ENCODE measurements around the gene PPARG. TPM values are rescaled to one million over a fixed set of nuclear protein-coding genes. Genes with fewer than 3 reads are reported as not detected.
"Not testable (repeated sequence)": the region's sequence is repeated elsewhere in the genome, so short reads cannot be mapped to it uniquely, and the experiment has no call there.

The PPARG gene
- polyA plus RNA-seq, 3 donors from 2014 or later: not detected

GRCh38 chr3:12267376-12268030 is 21.4 kb upstream of the PPARG start:
- no peak for DNase-seq
- Mint-ChIP-seq H3K9me3 (peaks cover 0 to 2% (median 0%) of the 10 kb centered on the region in 6 donors), H3K4me3 (no peak overlapping the region), H3K4me1 (no peaks in the 10 kb centered on the region), H3K27ac (no peak overlapping the region), H3K36me3 (no peaks in the 10 kb centered on the region), H3K27me3 (ENCODE audit: low read depth in 3 of 3) (peaks cover 0 to 2% (median 2%) of the 10 kb centered on the region in 3 donors)

DNA sequence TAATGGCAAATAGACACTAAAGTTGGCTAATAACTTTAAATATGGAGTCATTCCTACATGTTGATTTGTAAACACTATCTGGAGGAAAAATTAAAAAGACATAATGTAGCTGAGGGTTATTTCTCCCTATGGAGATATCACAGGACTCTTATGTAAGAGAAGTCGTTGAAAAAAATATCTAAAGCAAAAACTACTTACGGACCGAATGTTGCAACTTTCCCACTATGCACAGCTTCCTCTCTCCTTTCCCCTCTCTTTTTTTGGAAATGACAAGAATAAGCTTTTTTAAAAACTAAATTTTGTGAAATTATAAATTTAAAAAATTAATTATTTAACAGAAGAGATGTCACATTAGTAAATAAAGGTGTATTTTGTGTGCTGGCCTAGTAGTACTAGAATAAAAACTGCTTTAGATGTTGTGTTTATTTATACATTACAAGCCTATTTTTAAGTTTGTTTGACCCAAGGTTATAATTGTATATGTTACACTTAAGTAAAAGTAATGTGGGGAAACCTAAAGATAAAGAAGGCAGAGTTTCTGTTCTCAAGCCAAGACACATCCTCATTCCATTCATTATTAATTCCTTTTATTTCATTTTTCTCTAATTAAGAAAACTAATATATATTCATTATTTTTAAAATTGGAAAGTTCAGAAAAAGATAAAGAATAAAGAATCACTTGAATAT is 20.7 kb upstream of the PPARG start:
- H3K9me3 Mint-ChIP-seq: peaks cover 0 to 2% (median 0%) of the 10 kb centered on the region in 6 donors
- H3K4me3 Mint-ChIP-seq: no peak overlapping the region
- H3K27ac Mint-ChIP-seq: no peak overlapping the region
- peaks cover 0 to 5% (median 2%) of the 10 kb centered on the region in 3 donors for H3K27me3 Mint-ChIP-seq (ENCODE audit: low read depth in 3 of 3)
- no peak for DNase-seq
- no peaks in the 10 kb centered on the region for H3K36me3 Mint-ChIP-seq
- no peaks in the 10 kb centered on the region for H3K4me1 Mint-ChIP-seq

- H3K27me3 Mint-ChIP-seq (ENCODE audit: low read depth in 3 of 3): peaks cover 0 to 18% (median 2%) of the 10 kb centered on the region in 3 donors
- H3K36me3 Mint-ChIP-seq: no peaks in the 10 kb centered on the region
- H3K27ac Mint-ChIP-seq: no peak overlapping the region
- no peak for DNase-seq
- peaks cover 0 to 2% (median 0%) of the 10 kb centered on the region in 6 donors for H3K9me3 Mint-ChIP-seq
- no peak overlapping the region for H3K4me3 Mint-ChIP-seq
- H3K4me1 Mint-ChIP-seq: no peaks in the 10 kb centered on the region
These were observed 17.9 kb upstream of the PPARG start for GRCh38 chr3:12270976-12271375.

DNA sequence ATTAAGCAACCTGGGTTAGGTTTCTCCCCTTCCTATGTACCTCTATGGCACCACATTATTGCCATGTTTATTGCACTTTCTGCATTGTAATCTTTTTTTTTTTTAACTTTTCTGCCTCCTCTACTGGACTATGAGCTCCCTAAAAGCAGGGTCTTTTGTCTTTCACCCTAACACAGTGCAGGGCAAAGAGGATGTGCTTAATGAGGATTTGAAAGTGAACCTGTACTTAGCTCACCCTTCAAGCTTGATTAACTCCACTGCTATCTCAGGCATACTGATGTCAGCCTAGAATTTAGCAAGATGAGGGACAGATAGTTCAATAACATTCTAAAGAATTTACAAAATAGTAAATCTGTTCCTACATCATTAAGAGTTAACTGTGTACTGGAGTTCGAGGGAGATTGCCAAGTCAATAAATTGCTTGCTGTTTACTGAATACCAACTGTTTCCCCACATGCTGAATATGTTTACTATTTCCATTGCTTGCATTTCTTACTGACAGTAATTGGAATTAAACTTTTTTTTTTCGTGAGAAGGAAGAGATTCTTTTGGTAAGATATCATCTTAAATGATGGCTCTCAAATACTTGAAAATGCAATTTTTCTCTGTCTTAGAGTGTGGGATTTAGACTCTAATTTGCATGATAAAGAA is 15.7 kb upstream of the PPARG start:
- H3K36me3 Mint-ChIP-seq: no peaks in the 10 kb centered on the region
- H3K9me3 Mint-ChIP-seq: peaks cover 0 to 2% (median 0%) of the 10 kb centered on the region in 6 donors
- no peak overlapping the region for H3K27ac Mint-ChIP-seq
- peaks cover 0 to 18% (median 5%) of the 10 kb centered on the region in 3 donors for H3K27me3 Mint-ChIP-seq (ENCODE audit: low read depth in 3 of 3)
- no peaks in the 10 kb centered on the region for H3K4me1 Mint-ChIP-seq
- DNase-seq: no peak
- H3K4me3 Mint-ChIP-seq: no peak overlapping the region

DNA sequence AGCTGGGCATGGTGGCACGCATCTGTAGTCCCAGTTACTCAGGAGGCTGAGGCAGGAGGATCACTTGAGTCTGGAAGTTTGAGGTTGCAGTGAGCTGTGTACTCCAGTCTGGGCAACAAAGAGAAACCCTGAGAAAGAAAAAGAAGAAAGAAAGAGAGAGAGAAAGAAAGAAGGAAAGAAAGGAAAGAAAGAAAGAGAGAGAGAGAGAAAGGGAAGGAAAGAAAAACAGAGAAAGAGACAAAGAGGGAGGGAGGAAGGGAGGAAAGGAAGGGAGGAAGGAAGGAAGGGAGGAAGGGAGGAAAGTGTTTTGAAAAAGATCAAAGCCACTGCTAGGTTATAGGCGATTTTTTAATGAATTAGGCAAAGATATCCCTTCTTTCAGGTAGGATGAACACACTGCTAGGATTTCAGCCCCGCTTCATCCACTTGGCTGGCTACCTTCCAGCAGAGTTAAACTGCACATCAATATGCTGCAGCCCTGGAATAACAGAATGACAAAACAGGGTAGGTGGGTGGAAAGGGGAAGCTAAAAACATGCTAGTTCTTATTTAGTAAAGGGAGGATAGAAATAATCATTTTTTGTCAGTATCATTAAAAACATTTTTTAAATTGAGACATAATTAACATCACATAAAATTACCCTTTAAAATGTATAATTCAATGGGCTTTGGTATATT is 12.8 kb upstream of the PPARG start:
- Mint-ChIP-seq H3K9me3 (peaks cover 0 to 2% (median 0%) of the 10 kb centered on the region in 6 donors), H3K36me3 (no peaks in the 10 kb centered on the region), H3K4me1 (no peaks in the 10 kb centered on the region), H3K27me3 (ENCODE audit: low read depth in 3 of 3) (peaks cover 0 to 16% (median 3%) of the 10 kb centered on the region in 3 donors), H3K4me3 (no peak overlapping the region), H3K27ac (no peak overlapping the region)
- no peak for DNase-seq

DNA sequence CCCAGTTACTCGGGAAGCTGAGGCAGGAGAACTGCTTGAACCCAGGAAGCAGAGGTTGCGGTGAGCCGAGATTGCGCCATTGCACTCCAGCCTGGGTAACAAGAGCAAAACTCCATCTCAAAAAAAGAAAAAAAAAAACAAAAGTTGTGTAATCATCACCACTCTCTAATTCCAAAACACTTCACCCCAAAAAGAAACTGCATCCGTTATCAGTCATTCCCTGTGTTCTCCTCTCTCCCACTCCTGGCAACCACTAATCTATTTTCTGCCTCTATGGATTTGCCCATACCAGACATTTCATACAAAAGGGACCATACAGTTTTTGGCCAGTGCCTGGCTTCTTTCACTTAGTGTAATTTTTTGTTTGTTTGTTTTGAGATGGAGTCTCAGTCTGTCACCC is 12.0 kb upstream of the PPARG start:
- H3K4me1 Mint-ChIP-seq, H3K4me3 Mint-ChIP-seq, DNase-seq, H3K27ac Mint-ChIP-seq, H3K9me3 Mint-ChIP-seq, H3K36me3 Mint-ChIP-seq: not testable (repeated sequence)
- H3K27me3 Mint-ChIP-seq (ENCODE audit: low read depth in 3 of 3): peaks cover 0 to 16% (median 3%) of the 10 kb centered on the region in 3 donors

GRCh38 chr3:12278566-12278965 is 10.3 kb upstream of the PPARG start:
- Mint-ChIP-seq H3K27ac (no peak overlapping the region), H3K36me3 (no peaks in the 10 kb centered on the region), H3K9me3 (no peaks in the 10 kb centered on the region), H3K4me1 (no peaks in the 10 kb centered on the region), H3K4me3 (no peak overlapping the region), H3K27me3 (ENCODE audit: low read depth in 3 of 3) (peaks cover 6 to 9% (median 8%) of the 10 kb centered on the region in 3 donors)
- no peak for DNase-seq

GRCh38 chr3:12279591-12280326 is 9.1 kb upstream of the PPARG start:
- Mint-ChIP-seq H3K4me3 (no peak overlapping the region), H3K36me3 (no peaks in the 10 kb centered on the region), H3K9me3 (peaks cover 0 to under 1% (median 0%) of the 10 kb centered on the region in 6 donors), H3K4me1 (no peaks in the 10 kb centered on the region), H3K27me3 (ENCODE audit: low read depth in 3 of 3) (peaks cover 6 to 10% (median 8%) of the 10 kb centered on the region in 3 donors), H3K27ac (no peak overlapping the region)
- no peak for DNase-seq

GRCh38 chr3:12280357-12280806 is 8.5 kb upstream of the PPARG start:
- Mint-ChIP-seq H3K9me3 (peaks cover 0 to 6% (median 0%) of the 10 kb centered on the region in 6 donors), H3K36me3 (no peaks in the 10 kb centered on the region), H3K4me1 (no peaks in the 10 kb centered on the region), H3K27ac (no peak overlapping the region), H3K27me3 (ENCODE audit: low read depth in 3 of 3) (peaks cover 6 to 15% (median 8%) of the 10 kb centered on the region in 3 donors), H3K4me3 (no peak overlapping the region)
- DNase-seq: no peak

GRCh38 chr3:12284591-12284990 is 4.3 kb upstream of the PPARG start:
- H3K27ac Mint-ChIP-seq: no peak overlapping the region
- H3K9me3 Mint-ChIP-seq: peaks cover 0 to 6% (median 0%) of the 10 kb centered on the region in 6 donors
- DNase-seq: no peak
- H3K27me3 Mint-ChIP-seq (ENCODE audit: low read depth in 3 of 3): peaks cover 17 to 18% (median 18%) of the 10 kb centered on the region in 3 donors
- H3K36me3 Mint-ChIP-seq: peaks cover 0 to 3% (median 0%) of the 10 kb centered on the region in 3 donors
- H3K4me1 Mint-ChIP-seq: peaks cover 0 to 2% of the 10 kb centered on the region in 2 donors
- H3K4me3 Mint-ChIP-seq: no peak overlapping the region

GRCh38 chr3:12285003-12285555 is 3.8 kb upstream of the PPARG start:
- Mint-ChIP-seq H3K27me3 (ENCODE audit: low read depth in 3 of 3) (peaks cover 17 to 20% (median 18%) of the 10 kb centered on the region in 3 donors), H3K4me1 (peaks cover 0 to 2% of the 10 kb centered on the region in 2 donors), H3K9me3 (peaks cover 0 to 6% (median 0%) of the 10 kb centered on the region in 6 donors), H3K4me3 (no peak overlapping the region), H3K36me3 (peaks cover 0 to 3% (median 0%) of the 10 kb centered on the region in 3 donors), H3K27ac (no peak overlapping the region)
- DNase-seq: no peak

GRCh38 chr3:12285779-12286178 is 3.1 kb upstream of the PPARG start:
- H3K4me1 Mint-ChIP-seq: not testable (repeated sequence)
- H3K27me3 Mint-ChIP-seq (ENCODE audit: low read depth in 3 of 3): peaks cover 17 to 20% (median 18%) of the 10 kb centered on the region in 3 donors

DNA sequence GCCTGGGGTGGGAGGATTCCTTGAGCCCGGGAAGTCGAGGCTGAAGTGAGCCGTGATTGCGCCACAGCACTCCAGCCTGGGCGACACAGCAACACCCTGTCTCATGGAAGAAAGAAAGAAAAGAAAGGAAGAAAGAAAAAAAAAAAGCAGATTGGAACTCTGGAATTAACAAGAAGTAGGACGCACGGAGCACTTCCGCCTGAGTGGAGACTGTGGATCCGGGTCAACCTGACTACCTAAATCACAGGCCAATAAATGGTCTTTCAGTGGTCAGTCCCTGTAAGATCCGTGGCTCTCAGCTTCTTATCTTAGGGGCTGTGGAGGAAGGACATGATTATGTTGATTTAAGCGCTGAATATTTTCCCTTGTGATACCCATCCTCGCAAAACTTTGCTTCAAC is 2.4 kb upstream of the PPARG start:
- Mint-ChIP-seq H3K36me3 (peaks cover 0 to 3% (median 0%) of the 10 kb centered on the region in 3 donors), H3K4me3 (peak overlapping the region in 1 of 5 donors; percentile 3), H3K9me3 (peaks cover 0 to 6% (median 0%) of the 10 kb centered on the region in 6 donors), H3K4me1 (peaks cover 0 to 2% of the 10 kb centered on the region in 2 donors), H3K27ac (no peak overlapping the region), H3K27me3 (ENCODE audit: low read depth in 3 of 3) (peaks cover 18 to 20% (median 20%) of the 10 kb centered on the region in 3 donors)
- DNase-seq: no peak

More at GRCh38 chr3:12285779-12286178, 3.1 kb upstream of the PPARG start:
- H3K9me3 Mint-ChIP-seq, H3K4me3 Mint-ChIP-seq, DNase-seq, H3K27ac Mint-ChIP-seq, H3K36me3 Mint-ChIP-seq: not testable (repeated sequence)

Measured in immature natural killer cell (primary cell).